GM18867 (cell line): ENCODE results near the gene ATOSB.

Experiments
- ATAC-seq: cut with Tn5 transposase; IDR thresholded peaks from one replicate; pipeline ENCODE4 v1.9.1; 2021; ENCODE audit warnings: mild to moderate bottlenecking, moderate library complexity; ENCODE audit not compliant: unreplicated experiment

Gene ATOSB

GRCh38 chr9:35096035-35096849 lies 19.4 kb downstream of the ATOSB start, which contains the start of gene PIGO:
PIGO (minus strand) TSS chr9:35096591; CDS start chr9:35095565, 1,026 bp downstream.
- peak; percentile 85 for ATAC-seq

GRCh38 chr9:35091536-35091935 lies 24.1 kb downstream of the ATOSB start:
- ATAC-seq: no peak

- no peak for ATAC-seq
Measured at GRCh38 chr9:35089434-35089833, 26.2 kb downstream of the ATOSB start.

GRCh38 chr9:35085078-35085477 lies 30.6 kb downstream of the ATOSB start:
- ATAC-seq: no peak

- ATAC-seq: peak; percentile 87
Measured at GRCh38 chr9:35079426-35080341, 36.0 kb downstream of the ATOSB start, which contains the start of gene FANCG. FANCG (minus strand) TSS chr9:35079942; CDS start chr9:35079524, 418 bp downstream.

GRCh38 chr9:35079041-35079425 lies 36.6 kb downstream of the ATOSB start:
- ATAC-seq: no peak

GRCh38 chr9:35078066-35078465 lies 37.6 kb downstream of the ATOSB start:
- no peak for ATAC-seq

- ATAC-seq: no peak
Measured at GRCh38 chr9:35076848-35077247, 38.8 kb downstream of the ATOSB start.

- ATAC-seq: no peak
Measured at GRCh38 chr9:35075358-35075757, 40.3 kb downstream of the ATOSB start.

- ATAC-seq: no peak
Measured at GRCh38 chr9:35074791-35075190, 40.9 kb downstream of the ATOSB start.

- ATAC-seq: no peak
Measured at GRCh38 chr9:35074141-35074540, 41.5 kb downstream of the ATOSB start.

- ATAC-seq: no peak
Measured at GRCh38 chr9:35073279-35073612, 42.4 kb downstream of the ATOSB start.

GRCh38 chr9:35072461-35073278 lies 43.0 kb downstream of the ATOSB start, which contains the start of gene VCP:
VCP (minus strand) TSS chr9:35072625; CDS start chr9:35072353, 272 bp downstream.
- peak; percentile 80 for ATAC-seq

- ATAC-seq: peak; percentile 57
Measured at GRCh38 chr9:35071814-35072460, 43.7 kb downstream of the ATOSB start.

GRCh38 chr9:35070823-35071813 lies 44.5 kb downstream of the ATOSB start:
- no peak for ATAC-seq

- ATAC-seq: no peak
Measured at GRCh38 chr9:35069020-35069419, 46.6 kb downstream of the ATOSB start.

- ATAC-seq: no peak
Measured at GRCh38 chr9:35067056-35067455, 48.6 kb downstream of the ATOSB start.

GRCh38 chr9:35060548-35061207 lies 55.0 kb downstream of the ATOSB start:
- no peak for ATAC-seq

- no peak for ATAC-seq
Measured at GRCh38 chr9:35059438-35059837, 56.2 kb downstream of the ATOSB start.
